ENCODE measurements around the gene H2BW2. TPM values are rescaled to one million over a fixed set of nuclear protein-coding genes. Genes with fewer than 3 reads are reported as not detected.

The H2BW2 gene
- total RNA-seq, result not detected

DNA sequence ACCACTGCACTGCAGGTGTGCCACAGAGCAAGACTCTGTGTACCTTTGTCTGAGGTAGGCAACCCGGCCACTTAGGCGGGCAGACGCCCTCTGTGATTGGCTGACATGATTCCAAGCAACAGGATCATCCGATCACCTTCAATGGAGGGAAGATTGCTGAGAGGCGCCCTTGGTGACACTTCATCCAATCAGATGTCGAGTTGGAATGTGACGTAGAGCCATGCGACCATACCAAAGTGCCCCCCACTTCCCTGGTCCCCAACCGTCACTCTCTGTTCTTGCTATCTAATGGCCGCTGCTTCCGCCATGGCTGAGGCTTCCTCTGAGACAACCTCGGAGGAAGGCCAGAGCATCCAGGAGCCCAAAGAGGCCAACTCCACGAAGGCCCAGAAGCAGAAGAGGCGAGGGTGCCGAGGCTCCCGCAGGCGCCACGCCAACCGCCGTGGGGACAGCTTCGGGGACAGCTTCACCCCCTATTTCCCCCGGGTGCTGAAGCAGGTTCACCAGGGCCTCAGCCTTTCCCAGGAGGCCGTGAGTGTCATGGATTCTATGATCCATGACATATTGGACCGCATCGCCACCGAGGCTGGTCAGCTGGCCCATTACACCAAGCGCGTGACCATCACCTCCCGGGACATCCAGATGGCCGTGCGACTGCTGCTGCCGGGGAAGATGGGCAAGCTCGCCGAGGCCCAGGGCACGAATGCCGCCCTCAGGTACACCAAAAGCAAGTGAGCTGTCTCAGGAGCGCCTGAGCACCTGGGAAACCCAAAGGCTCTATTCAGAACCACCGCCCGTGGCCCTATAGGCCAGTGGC, at the start of gene H2BW2:
H2BW2 (plus strand) TSS at position 268 of the 817 bp plus-strand sequence; CDS start at position 307, 39 bp downstream.

GRCh38 chrX:104013606-104014005, 26.1 kb upstream of the H2BW2 start, which contains the start of gene H2BW1:
TSS of gene H2BW1 (minus strand) at chrX:104013708. CDS start at chrX:104013576, 132 bp downstream.

GRCh38 chrX:104075778-104076445, 36.2 kb downstream of the H2BW2 start, which contains the start of gene TMSB15C:
TSS of gene TMSB15C (minus strand) at chrX:104076236.

Other genes with a start within 250 kb of the H2BW2 start
- gene RAB9B, start 207.7 kb upstream of the H2BW2 start, total RNA-seq, result 42.9 TPM
- 49.1 TPM for gene TMSB15B, start 77.3 kb upstream of the H2BW2 start, total RNA-seq
- gene H2BW1, start 26.2 kb upstream of the H2BW2 start, total RNA-seq, result not detected
- gene TMSB15C, start 36.3 kb downstream of the H2BW2 start, total RNA-seq, result 56.3 TPM
- gene ZCCHC18, start 72.6 kb downstream of the H2BW2 start, total RNA-seq, result 18.2 TPM
- gene SLC25A53, start 117.1 kb downstream of the H2BW2 start, total RNA-seq, result 17.5 TPM
- 64.8 TPM for gene FAM199X, start 126.5 kb downstream of the H2BW2 start, total RNA-seq
- gene ESX1, start 215.0 kb downstream of the H2BW2 start, total RNA-seq, result not detected